ENCODE data around the gene ASPM. TPM values are rescaled to one million over a fixed set of nuclear protein-coding genes. Genes with fewer than 3 reads are reported as not detected.

ASPM gene
- total RNA-seq, 2 experiments from 2014 or later: 0.25 to 0.36 TPM

GRCh38 chr1:197063212-197063611 lies 83.3 kb downstream of the ASPM start:
- no peak overlapping the region for H3K27ac ChIP-seq (ENCODE audit: low read depth in 1 of 2, low read length in 2 of 2)
- H3K4me1 ChIP-seq (ENCODE audit: insufficient read depth, low read length): no peaks in the 10 kb centered on the region
- ATAC-seq (ENCODE audit: poor library complexity) (no peak), DNase-seq (no peak)
- Mint-ChIP-seq H3K9me3 (no peaks in the 10 kb centered on the region), H3K27me3 (no peaks in the 10 kb centered on the region), H3K4me1 (ENCODE audit: low read depth) (no peaks in the 10 kb centered on the region), H3K36me3 (ENCODE audit: low read depth) (no peaks in the 10 kb centered on the region), H3K27ac (no peak overlapping the region), H3K4me3 (no peak overlapping the region)
- TF ChIP-seq, protein P1, sequence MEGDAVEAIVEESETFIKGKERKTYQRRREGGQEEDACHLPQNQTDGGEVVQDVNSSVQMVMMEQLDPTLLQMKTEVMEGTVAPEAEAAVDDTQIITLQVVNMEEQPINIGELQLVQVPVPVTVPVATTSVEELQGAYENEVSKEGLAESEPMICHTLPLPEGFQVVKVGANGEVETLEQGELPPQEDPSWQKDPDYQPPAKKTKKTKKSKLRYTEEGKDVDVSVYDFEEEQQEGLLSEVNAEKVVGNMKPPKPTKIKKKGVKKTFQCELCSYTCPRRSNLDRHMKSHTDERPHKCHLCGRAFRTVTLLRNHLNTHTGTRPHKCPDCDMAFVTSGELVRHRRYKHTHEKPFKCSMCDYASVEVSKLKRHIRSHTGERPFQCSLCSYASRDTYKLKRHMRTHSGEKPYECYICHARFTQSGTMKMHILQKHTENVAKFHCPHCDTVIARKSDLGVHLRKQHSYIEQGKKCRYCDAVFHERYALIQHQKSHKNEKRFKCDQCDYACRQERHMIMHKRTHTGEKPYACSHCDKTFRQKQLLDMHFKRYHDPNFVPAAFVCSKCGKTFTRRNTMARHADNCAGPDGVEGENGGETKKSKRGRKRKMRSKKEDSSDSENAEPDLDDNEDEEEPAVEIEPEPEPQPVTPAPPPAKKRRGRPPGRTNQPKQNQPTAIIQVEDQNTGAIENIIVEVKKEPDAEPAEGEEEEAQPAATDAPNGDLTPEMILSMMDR (IDR thresholded peaks at IDR 0.05): no peak
- H3K36me3 ChIP-seq (ENCODE audit: insufficient read depth, low read length): no peaks in the 10 kb centered on the region
- peaks cover 0 to 5% of the 10 kb centered on the region in 2 experiments for H3K27me3 ChIP-seq (ENCODE audit: control insufficient read depth in 1 of 2, insufficient read depth in 2 of 2, low read length in 2 of 2)
- intact Hi-C loops (cut with DNase I, micrococcal nuclease): no loop called here
- ChIA-PET POLR2A (no interaction called here), CTCF (no interaction called here)
- H3K4me3 ChIP-seq (ENCODE audit: low read length): no peak overlapping the region
- no peaks in the 10 kb centered on the region for H3K9me3 ChIP-seq (ENCODE audit: control insufficient read depth in 1 of 2, insufficient read depth in 1 of 2, low read length in 2 of 2)

- no peak overlapping the region for H3K4me3 Mint-ChIP-seq
- CTCF ChIA-PET: no interaction called here
- intact Hi-C loops (cut with DNase I, micrococcal nuclease): no loop called here
Observed at GRCh38 chr1:197062692-197063091, 83.8 kb downstream of the ASPM start.

DNA sequence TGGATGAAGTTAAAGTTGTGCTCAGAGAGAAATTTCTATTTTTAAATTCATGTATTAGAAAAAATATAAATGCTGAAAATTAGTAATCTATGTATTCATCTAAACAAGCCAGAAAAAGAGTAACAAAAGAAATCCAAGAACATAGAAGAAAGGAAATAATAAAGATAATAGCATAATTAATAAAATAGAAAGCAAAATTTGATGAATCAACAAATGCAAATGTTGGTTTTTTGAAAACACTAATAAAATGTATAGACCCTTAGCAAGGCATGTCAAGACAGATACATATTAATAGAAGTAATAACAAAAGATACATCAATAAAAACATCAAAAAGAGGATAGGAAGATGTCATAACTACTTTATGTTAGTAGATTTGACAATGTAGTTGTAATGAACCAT lies 97.4 kb downstream of the ASPM start:
- Histone ChIP-seq H3K27me3 (ENCODE audit: control insufficient read depth in 1 of 2, insufficient read depth in 2 of 2, low read length in 2 of 2) (no peaks in the 10 kb centered on the region), H3K36me3 (ENCODE audit: insufficient read depth, low read length) (no peaks in the 10 kb centered on the region), H3K9me3 (ENCODE audit: control insufficient read depth in 1 of 2, insufficient read depth in 1 of 2, low read length in 2 of 2) (no peaks in the 10 kb centered on the region), H3K4me1 (ENCODE audit: insufficient read depth, low read length) (no peaks in the 10 kb centered on the region), H3K4me3 (ENCODE audit: low read length) (no peak overlapping the region), H3K27ac (ENCODE audit: low read depth in 1 of 2, low read length in 2 of 2) (no peak overlapping the region)
- POLR2A ChIA-PET: no interaction called here
- ATAC-seq (ENCODE audit: poor library complexity): no peak
- CTCF ChIA-PET: no interaction called here
- Mint-ChIP-seq H3K27ac (no peak overlapping the region), H3K4me3 (no peak overlapping the region), H3K36me3 (ENCODE audit: low read depth) (no peaks in the 10 kb centered on the region), H3K9me3 (no peaks in the 10 kb centered on the region), H3K4me1 (ENCODE audit: low read depth) (no peaks in the 10 kb centered on the region), H3K27me3 (peaks cover 19% of the 10 kb centered on the region)
- intact Hi-C loops (cut with DNase I, micrococcal nuclease): no loop called here
- TF ChIP-seq, protein P1 (IDR thresholded peaks at IDR 0.05): no peak
- DNase-seq: no peak

More at GRCh38 chr1:197062692-197063091, 83.8 kb downstream of the ASPM start:
- Histone ChIP-seq H3K4me1 (ENCODE audit: insufficient read depth, low read length) (no peaks in the 10 kb centered on the region), H3K4me3 (ENCODE audit: low read length) (no peak overlapping the region), H3K27me3 (ENCODE audit: control insufficient read depth in 1 of 2, insufficient read depth in 2 of 2, low read length in 2 of 2) (peaks cover 0 to under 1% of the 10 kb centered on the region in 2 experiments), H3K9me3 (ENCODE audit: control insufficient read depth in 1 of 2, insufficient read depth in 1 of 2, low read length in 2 of 2) (no peaks in the 10 kb centered on the region), H3K36me3 (ENCODE audit: insufficient read depth, low read length) (no peaks in the 10 kb centered on the region), H3K27ac (ENCODE audit: low read depth in 1 of 2, low read length in 2 of 2) (no peak overlapping the region)
- POLR2A ChIA-PET: no interaction called here
- no peak overlapping the region for H3K27ac Mint-ChIP-seq
- no peaks in the 10 kb centered on the region for H3K27me3 Mint-ChIP-seq
- no peaks in the 10 kb centered on the region for H3K9me3 Mint-ChIP-seq
- DNase-seq: no peak
- ATAC-seq (ENCODE audit: poor library complexity): no peak
- no peaks in the 10 kb centered on the region for H3K36me3 Mint-ChIP-seq (ENCODE audit: low read depth)
- TF ChIP-seq, protein P1 (IDR thresholded peaks at IDR 0.05): no peak
- H3K4me1 Mint-ChIP-seq (ENCODE audit: low read depth): no peaks in the 10 kb centered on the region
